ENCODE measurements around the gene MAP3K4.

Gene MAP3K4

GRCh38 chr6:161041274-161041673 lies 49.7 kb downstream of the MAP3K4 start:
- no peak for DNase-seq

GRCh38 chr6:161044335-161044734 lies 52.8 kb downstream of the MAP3K4 start:
- no peak for DNase-seq

DNA sequence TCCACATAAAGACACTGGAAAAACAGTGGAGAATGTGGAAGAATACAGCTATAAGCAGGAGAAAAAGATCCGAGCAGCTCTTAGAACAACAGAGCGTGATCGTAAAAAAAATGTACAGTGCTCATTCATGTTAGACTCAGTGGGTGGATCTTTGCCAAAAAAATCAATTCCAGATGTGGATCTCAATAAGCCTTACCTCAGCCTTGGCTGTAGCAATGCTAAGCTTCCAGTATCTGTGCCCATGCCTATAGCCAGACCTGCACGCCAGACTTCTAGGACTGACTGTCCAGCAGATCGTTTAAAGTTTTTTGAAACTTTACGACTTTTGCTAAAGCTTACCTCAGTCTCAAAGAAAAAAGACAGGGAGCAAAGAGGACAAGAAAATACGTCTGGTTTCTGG lies 57.1 kb downstream of the MAP3K4 start:
- no peak for DNase-seq

DNA sequence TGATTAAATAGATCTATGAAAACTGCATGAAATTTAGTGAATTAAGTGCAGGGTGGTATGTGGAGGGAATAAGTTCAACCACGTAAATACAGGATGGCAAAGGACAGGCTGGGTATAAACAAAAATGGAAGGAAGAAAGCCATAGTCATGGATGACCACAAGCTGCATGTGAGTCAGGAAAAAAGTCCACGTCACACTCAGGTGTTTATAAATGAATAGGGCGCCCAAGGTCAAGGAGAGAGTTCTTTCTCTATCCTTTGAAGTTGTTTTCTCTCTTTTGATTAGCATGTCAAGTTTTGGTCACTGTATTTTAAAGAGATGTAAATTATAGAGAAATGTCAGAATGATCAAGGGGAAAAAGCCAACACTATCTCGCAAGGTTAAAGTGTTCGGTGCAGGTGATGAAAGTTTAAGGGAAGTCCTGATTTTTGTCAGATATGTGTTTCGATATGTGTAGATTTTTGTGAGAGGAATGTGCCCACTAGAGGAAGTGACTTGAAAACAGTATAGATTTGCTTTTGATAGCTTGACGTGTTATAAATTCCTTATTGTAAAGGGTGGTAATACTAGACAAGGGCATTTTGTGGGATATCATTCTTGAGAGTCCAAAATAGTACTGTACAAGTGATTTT lies 58.7 kb downstream of the MAP3K4 start:
- DNase-seq = no peak

DNA sequence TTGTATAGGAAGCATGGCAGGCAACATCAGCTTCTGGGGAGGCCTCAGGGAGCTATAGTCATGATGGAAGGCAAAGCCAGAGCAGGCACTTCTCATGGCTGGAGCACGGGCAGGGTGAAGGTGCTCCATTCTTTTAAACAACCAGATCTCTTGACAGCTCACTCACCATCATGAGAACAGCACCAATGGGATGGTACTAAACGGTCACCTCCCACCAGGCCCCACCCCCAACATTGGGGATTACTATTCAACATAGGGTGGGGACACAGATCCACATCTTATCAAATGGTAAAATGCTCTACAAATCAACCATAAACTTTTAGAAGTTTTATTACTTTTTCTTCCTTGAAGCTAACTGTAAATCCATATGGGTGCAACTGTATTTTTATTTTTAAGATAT lies 61.5 kb downstream of the MAP3K4 start:
- no peak for DNase-seq

GRCh38 chr6:161054876-161055275 lies 63.3 kb downstream of the MAP3K4 start:
- DNase-seq = no peak

DNA sequence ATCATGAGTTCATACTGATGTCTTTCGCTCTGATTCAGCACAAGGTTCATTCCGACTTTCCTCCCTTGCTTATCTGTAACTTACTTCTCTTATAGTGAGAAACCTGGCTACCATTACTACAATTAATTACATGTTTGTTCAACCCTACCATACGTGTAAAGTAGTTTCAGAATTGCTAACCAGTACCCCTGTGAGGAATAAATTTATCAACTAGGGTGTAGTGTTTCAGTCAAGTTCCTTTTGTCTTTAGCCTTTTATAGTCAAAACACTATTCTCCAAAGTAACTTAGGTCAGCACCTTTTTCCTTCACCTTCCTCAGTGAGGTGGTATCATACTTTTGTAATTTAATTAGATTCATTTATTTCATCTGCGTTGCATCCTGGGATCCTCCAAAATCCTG lies 64.9 kb downstream of the MAP3K4 start:
- DNase-seq = no peak

DNA sequence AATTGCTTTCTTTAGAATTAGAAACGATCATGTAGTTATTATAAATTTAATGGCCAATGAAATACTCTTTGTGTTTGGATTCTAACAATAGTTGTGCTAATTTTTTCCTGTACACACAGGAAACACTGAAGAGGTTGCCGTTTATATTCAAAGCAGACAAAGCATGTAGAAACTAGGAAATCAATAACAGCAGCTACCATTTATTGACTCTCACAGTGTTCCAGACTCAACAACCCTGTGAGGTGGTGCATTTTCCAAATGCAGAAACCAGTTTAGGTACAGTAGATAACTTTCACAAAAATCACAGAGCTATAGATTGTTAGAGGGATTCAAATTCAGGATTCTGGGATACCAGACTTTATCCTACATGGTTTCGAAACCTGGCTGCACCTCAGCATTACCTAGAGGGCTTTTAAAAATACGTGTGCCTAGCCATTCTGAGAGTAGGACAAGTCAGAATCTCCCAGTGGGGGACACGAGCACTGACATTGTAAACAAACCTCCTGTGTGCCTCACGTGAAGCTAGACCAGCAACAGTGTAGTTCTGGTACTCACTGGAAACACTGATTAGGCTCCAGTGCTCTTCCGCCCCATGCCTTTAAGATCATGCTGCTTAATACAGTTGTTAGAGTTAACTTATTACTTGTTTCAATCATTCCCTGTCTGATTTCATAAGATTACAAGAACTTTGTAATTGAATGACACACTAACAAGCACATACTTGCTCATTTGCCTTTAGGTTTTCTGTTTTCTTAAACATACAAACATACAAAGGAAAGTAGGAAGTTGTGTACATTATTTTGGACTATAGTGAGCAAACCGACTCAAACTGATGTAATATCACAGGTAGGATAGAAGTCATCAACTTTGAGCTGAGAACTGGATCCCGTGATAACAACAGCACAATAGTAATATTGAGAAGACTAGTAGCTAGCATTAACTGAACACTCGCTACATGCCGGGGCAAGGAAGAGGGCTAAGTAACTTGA lies 65.8 kb downstream of the MAP3K4 start:
- DNase-seq = no peak

DNA sequence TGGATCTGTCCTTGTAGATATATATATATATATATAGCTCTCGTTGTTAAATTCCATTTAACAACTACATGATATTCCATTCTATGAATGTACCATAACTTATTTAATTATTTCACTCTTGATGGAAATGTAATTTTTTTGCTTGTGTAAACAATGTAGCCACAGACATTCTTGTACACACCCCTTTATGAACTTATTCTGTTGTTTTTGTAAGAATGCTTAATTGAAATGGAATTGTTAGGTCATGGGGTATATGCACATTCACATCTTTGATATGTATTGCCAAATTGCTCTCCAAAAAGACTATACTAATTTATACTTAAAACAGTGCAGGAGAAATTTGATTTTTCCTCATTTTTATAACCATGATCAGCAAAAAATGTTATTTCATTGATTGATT lies 67.2 kb downstream of the MAP3K4 start:
- no peak for DNase-seq

- no peak for DNase-seq
Observed at GRCh38 chr6:161061576-161061975, 70.0 kb downstream of the MAP3K4 start.

DNA sequence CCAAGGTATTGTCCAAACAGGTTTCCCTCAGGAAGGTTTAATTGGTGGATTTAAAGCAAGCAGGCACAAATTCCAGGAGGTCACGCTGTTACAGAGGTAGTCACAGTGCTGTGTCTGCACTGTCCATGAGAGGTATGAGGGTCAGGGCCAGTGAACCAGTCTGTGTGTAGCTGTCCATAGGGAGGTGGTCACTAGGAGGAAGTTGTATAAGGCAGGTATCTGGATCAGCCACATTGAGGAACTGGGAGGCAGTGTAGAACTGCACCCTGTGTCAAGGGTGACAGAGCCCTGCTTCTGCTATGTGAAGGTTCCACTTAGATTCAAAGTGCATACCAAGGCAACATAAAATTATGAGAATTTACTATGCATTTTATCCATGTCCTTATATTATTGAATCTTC lies 73.3 kb downstream of the MAP3K4 start:
- no peak for DNase-seq

- DNase-seq = no peak
Observed at GRCh38 chr6:161066511-161066910, 74.9 kb downstream of the MAP3K4 start.

GRCh38 chr6:161067749-161068148 lies 76.2 kb downstream of the MAP3K4 start:
- DNase-seq = peak; percentile 66

GRCh38 chr6:161068321-161068741 lies 76.8 kb downstream of the MAP3K4 start:
- DNase-seq = no peak

DNA sequence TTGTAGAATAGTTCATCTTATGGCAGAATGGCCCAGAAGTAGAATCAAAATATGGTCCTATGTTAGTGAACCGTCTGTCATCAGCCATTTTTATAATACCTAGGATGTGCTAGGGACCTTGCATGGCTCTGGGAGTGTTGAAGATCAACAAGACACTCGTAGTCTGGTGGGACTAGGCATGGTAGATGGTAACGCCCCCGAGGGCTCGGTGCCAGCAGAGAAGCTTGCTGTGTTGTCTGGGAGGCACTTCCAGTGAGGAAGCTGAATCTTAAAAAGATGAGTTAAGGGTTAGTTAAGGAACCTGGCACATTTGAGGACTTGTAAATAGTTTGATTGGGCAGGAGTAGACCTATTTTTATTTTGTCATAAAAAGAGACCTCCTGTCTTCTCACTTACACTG lies 82.4 kb downstream of the MAP3K4 start:
- no peak for DNase-seq

DNA sequence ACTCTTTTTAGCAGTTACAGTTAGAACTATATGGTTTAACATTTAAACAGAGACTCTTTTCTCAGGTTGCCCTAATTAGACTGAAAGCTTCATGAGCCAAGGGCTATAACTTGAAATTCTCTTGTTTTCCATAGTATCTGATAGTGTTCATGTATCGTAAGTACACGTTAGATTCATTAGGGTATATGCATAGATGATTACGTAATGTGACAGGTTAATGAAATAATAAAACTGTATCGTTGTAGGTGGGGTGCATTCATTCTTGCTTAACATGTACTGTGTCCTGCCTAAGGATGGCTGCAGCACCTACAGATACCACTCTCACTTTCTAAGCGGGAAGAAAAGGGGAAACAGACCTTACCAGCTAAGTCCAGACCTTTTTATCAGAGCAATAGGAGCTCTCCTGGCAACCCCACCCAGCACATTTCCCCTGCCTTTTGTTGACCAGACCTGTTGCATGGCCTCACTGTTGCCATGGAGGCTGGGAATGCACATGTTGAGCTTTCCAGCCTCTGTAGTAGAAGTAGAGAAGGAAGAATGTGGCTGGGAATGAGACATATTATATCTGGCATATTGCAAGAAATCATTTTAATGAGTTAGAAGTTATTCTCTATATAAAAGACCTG lies 83.0 kb downstream of the MAP3K4 start:
- no peak for DNase-seq

DNA sequence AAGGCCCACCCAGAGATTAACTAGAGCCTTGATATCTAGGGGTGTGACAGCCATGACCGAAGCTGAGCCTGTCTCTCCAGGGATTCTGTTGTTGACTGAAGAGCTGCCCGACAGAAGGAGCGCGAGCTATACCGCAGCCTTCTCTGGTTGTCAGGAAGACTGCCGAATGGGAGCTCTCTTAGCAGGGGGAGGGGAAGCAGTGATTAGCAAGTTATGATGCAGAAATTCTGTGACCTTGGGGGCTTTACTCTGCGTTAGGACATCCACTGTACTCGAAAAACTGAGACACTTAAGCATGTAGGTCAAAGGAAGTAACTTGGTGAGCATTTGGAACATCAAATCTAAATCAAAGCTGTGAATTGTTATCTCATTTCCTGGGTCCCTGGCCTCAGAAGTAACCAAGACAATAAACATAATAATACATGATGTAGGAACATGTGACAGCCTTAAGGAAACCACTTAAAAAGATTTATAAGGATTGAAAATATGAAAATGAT lies 84.7 kb downstream of the MAP3K4 start:
- DNase-seq = no peak

GRCh38 chr6:161079566-161080262 lies 88.1 kb downstream of the MAP3K4 start:
- DNase-seq = no peak

DNA sequence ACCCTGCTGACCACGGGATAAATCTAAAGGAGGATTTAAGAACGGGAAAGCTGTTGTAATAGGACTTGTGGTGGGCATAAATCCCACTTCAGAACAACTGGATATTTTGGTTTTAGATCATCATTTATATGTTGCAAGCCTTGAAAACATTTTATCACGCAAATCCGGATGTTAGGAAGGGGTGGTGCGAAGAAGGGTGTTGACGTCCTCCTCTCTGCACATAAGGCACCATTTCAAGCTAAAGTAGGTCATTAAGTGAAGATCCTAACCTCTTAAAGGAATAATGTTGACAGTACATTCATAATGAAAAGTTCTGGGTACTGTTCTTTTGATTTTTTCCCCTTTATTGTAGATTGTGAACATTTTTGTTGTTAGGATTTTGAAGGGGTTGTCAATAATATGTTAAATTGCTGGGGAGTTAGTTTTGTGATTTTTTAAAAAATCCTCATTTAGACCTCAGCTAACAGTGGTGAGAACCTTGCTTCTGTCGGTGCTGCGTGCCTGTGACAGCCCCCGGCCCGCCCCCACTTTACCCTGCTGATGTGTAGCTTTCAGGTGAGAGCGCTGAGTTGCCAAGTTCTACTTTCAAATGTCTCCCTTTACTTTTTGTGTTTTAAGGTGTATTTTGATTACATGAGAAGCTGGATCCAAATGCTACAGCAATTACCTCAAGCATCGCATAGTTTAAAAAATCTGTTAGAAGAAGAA lies 88.8 kb downstream of the MAP3K4 start:
- DNase-seq = no peak

DNA sequence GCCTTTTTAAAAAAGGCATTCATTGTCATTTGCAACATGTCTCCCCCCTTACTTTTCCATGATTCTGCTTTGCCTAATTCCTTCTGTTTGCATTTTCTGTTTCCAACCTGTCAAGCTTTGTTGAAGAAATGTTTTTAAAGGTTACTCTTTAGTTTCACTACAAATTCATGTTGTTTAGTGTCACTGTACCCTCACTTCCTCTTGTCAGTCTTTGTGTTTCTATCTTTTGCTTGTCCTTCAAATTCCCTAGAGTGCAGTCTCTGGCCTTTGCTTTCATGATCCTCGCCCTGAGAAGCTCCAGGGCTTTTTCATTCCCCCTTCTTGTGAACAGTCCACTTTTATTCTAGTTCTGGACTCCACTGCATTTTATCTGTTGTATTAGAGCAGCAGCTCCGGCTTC lies 90.6 kb downstream of the MAP3K4 start:
- no peak for DNase-seq

GRCh38 chr6:161085246-161085645 lies 93.7 kb downstream of the MAP3K4 start:
- DNase-seq = no peak

DNA sequence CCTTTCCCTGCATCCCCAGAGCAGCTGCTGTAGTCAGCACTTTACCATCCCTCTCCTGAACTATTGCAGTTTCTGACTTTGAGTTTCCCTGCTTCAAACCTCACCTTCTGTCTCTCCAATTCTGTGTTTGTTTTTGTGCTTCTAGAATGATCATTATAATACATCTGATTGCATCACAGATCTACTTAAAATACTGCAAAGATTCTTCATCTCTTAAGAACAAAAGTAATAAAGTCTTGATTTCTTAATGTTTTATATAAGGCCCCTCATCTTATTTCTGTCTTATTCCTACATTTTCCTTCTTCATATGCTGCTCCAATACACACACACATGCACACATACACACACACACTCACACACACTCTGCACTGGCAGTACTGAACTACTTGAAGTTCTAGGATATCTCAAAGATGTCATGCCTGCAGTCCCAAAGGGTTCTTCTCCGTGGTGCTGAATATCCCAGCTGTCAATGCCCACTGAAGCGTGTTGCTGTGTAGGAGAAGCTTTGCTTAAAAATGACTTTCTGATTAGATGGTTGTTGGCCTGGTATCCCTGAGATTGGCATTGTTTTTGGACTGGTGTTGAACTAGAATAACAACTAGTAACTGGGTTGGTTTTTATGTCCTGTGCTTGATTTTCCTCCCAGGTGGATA lies 97.2 kb downstream of the MAP3K4 start:
- DNase-seq = no peak
